ENCODE results near the gene CCT3.

DNA sequence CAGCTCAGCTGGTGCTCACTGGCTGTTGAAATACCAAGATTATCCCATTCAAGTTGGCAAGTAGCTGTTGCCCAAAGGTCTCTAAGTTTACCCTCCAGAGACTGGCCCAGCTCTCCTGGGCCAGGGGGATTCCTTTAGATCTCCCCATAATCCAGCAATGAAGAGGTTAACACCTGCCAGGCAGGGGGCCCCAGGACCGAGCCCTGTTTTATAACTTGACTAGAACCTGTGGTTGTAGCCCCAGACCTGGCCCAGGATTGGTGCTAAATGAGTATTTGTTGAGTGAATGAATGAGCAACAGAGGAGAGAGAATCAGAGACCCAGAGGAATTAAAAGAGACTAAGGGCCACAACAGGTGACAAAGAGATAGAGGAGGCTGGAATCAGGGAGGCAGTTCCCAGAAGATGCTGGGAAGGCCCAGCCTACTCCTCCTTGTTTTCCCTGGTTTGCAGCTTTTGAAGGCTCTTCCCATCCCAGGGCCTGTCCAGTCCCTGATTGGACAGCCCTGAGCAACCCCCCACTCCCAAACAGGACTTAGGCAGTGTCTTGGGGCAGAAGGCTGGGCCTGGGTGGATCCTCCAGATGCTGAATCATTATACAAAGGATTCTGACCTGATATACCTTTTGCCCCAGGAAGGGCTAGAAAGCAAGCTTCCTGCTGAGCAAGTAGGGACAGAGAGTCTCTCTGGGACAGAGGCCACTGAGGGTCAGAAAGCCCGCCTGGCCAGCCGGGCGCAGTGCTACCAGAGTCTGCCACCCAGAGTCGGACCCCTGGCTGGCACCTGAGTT lies 28.5 kb upstream of the CCT3 start:
- TF ChIP-seq, protein P1, sequence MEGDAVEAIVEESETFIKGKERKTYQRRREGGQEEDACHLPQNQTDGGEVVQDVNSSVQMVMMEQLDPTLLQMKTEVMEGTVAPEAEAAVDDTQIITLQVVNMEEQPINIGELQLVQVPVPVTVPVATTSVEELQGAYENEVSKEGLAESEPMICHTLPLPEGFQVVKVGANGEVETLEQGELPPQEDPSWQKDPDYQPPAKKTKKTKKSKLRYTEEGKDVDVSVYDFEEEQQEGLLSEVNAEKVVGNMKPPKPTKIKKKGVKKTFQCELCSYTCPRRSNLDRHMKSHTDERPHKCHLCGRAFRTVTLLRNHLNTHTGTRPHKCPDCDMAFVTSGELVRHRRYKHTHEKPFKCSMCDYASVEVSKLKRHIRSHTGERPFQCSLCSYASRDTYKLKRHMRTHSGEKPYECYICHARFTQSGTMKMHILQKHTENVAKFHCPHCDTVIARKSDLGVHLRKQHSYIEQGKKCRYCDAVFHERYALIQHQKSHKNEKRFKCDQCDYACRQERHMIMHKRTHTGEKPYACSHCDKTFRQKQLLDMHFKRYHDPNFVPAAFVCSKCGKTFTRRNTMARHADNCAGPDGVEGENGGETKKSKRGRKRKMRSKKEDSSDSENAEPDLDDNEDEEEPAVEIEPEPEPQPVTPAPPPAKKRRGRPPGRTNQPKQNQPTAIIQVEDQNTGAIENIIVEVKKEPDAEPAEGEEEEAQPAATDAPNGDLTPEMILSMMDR (IDR thresholded peaks at IDR 0.05): no peak
- no peak for TF ChIP-seq POLR2AphosphoS5 (IDR thresholded peaks at IDR 0.05)
- TF ChIP-seq POLR2A (IDR thresholded peaks at IDR 0.05): no peak
- no peak for TF ChIP-seq EP300 (IDR thresholded peaks at IDR 0.05)

Measured in upper lobe of left lung (tissue), 4 donors.